Sigmoid colon (tissue), 7 donors: ENCODE measurements around the gene CDSN. TPM values are rescaled to one million over a fixed set of nuclear protein-coding genes. Genes with fewer than 3 reads are reported as not detected.
"Not testable (repeated sequence)": the region's sequence is repeated elsewhere in the genome, so short reads cannot be mapped to it uniquely, and the experiment has no call there.

Source experiments
- DNase-seq: peaks from one replicate; pipeline ENCODE4 v3.0.0-alpha.2; 2019
- H3K27ac ChIP-seq, 4 donors: fragments of 200-600 bp; sonication (generic); one replicate each; pipeline ENCODE4 v1.5.1; 2016 to 2019; ENCODE audit warnings: mild to moderate bottlenecking in 1 of 4
- H3K27me3 ChIP-seq, 3 donors: fragments of 200-600 bp; sonication (generic); one replicate each; pipeline ENCODE4 v1.5.1; 2019; ENCODE audit warnings: mild to moderate bottlenecking in 1 of 3
- H3K36me3 ChIP-seq, 4 donors: fragments of 200-600 bp; sonication (generic); one replicate each; pipeline ENCODE4 v1.5.1; 2016 to 2019
- H3K4me1 ChIP-seq, 4 donors: fragments of 200-600 bp; sonication (generic); one replicate each; pipeline ENCODE4 v1.5.1; 2017 to 2019
- H3K4me3 ChIP-seq, 4 donors: fragments of 200-600 bp; sonication (generic); one replicate each; pipeline ENCODE4 v1.5.1; 2017 to 2019; ENCODE audit warnings: mild to moderate bottlenecking in 2 of 4, moderate library complexity in 1 of 4
- H3K9me3 ChIP-seq, 4 donors: fragments of 200-600 bp in 3 of 4; sonication (generic) in 3 of 4; one replicate each; pipeline versions ENCODE4 v1.5.1 to v1.6.1; 2013 to 2019
- EP300 ChIP-seq, 4 donors: sonication (generic); formaldehyde crosslinking; IDR thresholded peaks; one replicate each; pipeline ENCODE4 v1.6.1; 2017; ENCODE audit warnings: antibody characterized with exemption in 4 of 4
- POLR2A ChIP-seq, 2 donors: fragments of 450-650 bp; IDR thresholded peaks; one replicate each; pipeline ENCODE4 v1.6.1; 2016; ENCODE audit warnings: antibody characterized with exemption in 2 of 2, mild to moderate bottlenecking in 2 of 2, moderate library complexity in 2 of 2
- POLR2AphosphoS5 ChIP-seq, 4 donors: sonication (generic); formaldehyde crosslinking; IDR thresholded peaks; one replicate each; pipeline ENCODE4 v1.6.1; 2017; ENCODE audit warnings: antibody characterized with exemption in 4 of 4
- WGBS, 2 donors: extraction: QIAGEN DNeasy Blood & Tissue Kit; methylation state at CpG; one replicate each; pipeline ENCODE4 v1.1.7; 2013; 5-methylcytosine and 5-hydroxymethylcytosine counted together
- intact Hi-C: fragments of 100-400 bp; cut with DNase I; formaldehyde crosslinking; loops from one replicate; pipeline ENCODE4 v1.15.1; 2023
- polyA plus RNA-seq, 3 donors: library from polyadenylated mRNA; stranded (reverse); fragments of 200-250 nt; gene quantifications; one replicate each; pipeline ENCODE4 v1.2.3, GENCODE V29; 2013
- total RNA-seq, 4 donors: library from RNA; depleted of rRNA; stranded (reverse); fragments of >200 nt; gene quantifications; one replicate each; pipeline ENCODE4 v1.1.0, GENCODE V29; 2016
- TF ChIP-seq, protein P1 (sequence below), 4 experiments: fragments of 450-650 bp in 3 of 4; fragments of 200-600 bp in 1 of 4; IDR thresholded peaks; one replicate each; pipeline ENCODE4 v1.5.1; 2016 to 2019; ENCODE audit warnings: antibody characterized with exemption in 4 of 4, mild to moderate bottlenecking in 3 of 4, moderate library complexity in 2 of 4
- donor health status: healthy with polysubstance abuse.
- donor health status: Bipolar disorder and iron deficiency.
- donor health status: healthy.

CDSN gene
- total and polyA plus RNA-seq, 7 donors, result not detected

GRCh38 chr6:31076611-31077010 is 43.6 kb downstream of the CDSN start:
- H3K4me1 ChIP-seq, result peaks cover 0 to 22% (median 19%) of the 10 kb centered on the region in 4 donors
- WGBS, 2 donors, result 90 to 91% methylated on average over 4 of the region's 4 CpGs
- no peak overlapping the region for H3K27ac ChIP-seq
- no peak for TF ChIP-seq POLR2A (IDR thresholded peaks at IDR 0.05)
- peaks cover 0 to 28% (median 0%) of the 10 kb centered on the region in 3 donors for H3K27me3 ChIP-seq
- H3K4me3 ChIP-seq, result no peak overlapping the region
- H3K36me3 ChIP-seq, result no peaks in the 10 kb centered on the region
- intact Hi-C loops, result no loop called here
- no peak for DNase-seq
- no peaks in the 10 kb centered on the region for H3K9me3 ChIP-seq

DNA sequence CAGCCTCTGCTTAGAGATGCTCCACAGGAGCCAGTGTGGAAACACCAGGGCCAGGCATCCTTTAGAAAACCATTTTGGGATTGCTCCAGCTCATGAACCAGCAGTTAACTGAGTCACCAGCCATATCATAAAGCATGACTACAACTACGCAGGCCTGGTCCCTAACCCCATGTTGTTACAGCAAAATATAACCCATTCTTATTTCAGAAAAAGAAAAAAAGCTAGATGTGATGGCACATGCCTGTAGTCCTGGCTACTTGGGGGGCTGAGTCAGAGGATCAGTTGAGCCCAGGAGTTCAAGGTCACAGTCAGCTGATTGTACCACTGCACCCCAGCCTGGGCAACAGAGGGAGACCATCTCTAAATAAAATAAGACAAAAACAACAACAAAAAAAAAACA is 44.7 kb downstream of the CDSN start:
- no peaks in the 10 kb centered on the region for H3K9me3 ChIP-seq
- peaks cover 0 to 17% (median 0%) of the 10 kb centered on the region in 3 donors for H3K27me3 ChIP-seq
- intact Hi-C loops, result no loop called here
- TF ChIP-seq EP300 (IDR thresholded peaks at IDR 0.05) (no peak), POLR2A (IDR thresholded peaks at IDR 0.05) (no peak)
- TF ChIP-seq, protein P1, sequence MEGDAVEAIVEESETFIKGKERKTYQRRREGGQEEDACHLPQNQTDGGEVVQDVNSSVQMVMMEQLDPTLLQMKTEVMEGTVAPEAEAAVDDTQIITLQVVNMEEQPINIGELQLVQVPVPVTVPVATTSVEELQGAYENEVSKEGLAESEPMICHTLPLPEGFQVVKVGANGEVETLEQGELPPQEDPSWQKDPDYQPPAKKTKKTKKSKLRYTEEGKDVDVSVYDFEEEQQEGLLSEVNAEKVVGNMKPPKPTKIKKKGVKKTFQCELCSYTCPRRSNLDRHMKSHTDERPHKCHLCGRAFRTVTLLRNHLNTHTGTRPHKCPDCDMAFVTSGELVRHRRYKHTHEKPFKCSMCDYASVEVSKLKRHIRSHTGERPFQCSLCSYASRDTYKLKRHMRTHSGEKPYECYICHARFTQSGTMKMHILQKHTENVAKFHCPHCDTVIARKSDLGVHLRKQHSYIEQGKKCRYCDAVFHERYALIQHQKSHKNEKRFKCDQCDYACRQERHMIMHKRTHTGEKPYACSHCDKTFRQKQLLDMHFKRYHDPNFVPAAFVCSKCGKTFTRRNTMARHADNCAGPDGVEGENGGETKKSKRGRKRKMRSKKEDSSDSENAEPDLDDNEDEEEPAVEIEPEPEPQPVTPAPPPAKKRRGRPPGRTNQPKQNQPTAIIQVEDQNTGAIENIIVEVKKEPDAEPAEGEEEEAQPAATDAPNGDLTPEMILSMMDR (IDR thresholded peaks at IDR 0.05), result no peak
- no peak for DNase-seq
- 94 to 99% methylated on average over 1 of the region's 1 CpG for WGBS, 2 donors
- H3K36me3 ChIP-seq, result no peaks in the 10 kb centered on the region
- H3K27ac ChIP-seq, result no peak overlapping the region
- peaks cover 0 to 22% (median 19%) of the 10 kb centered on the region in 4 donors for H3K4me1 ChIP-seq
- H3K4me3 ChIP-seq, result no peak overlapping the region

GRCh38 chr6:31074401-31074800 is 45.8 kb downstream of the CDSN start:
- 85 to 88% methylated on average over 4 of the region's 4 CpGs for WGBS, 2 donors

GRCh38 chr6:31070711-31071197 is 49.5 kb downstream of the CDSN start:
- H3K4me3 ChIP-seq, result no peak overlapping the region
- no peak for TF ChIP-seq EP300 (IDR thresholded peaks at IDR 0.05)
- TF ChIP-seq, protein P1 (IDR thresholded peaks at IDR 0.05), result peak in 1 of 4 experiments; percentile 41
- no peak for TF ChIP-seq POLR2A (IDR thresholded peaks at IDR 0.05)
- DNase-seq, result no peak
- H3K27ac ChIP-seq, result no peak overlapping the region
- H3K27me3 ChIP-seq, result peaks cover 0 to 4% (median 3%) of the 10 kb centered on the region in 3 donors
- no peaks in the 10 kb centered on the region for H3K9me3 ChIP-seq
- 56 to 68% methylated on average over 6 of the region's 6 CpGs for WGBS, 2 donors
- H3K36me3 ChIP-seq, result no peaks in the 10 kb centered on the region
- peaks cover 0 to 18% (median 14%) of the 10 kb centered on the region in 4 donors for H3K4me1 ChIP-seq
- intact Hi-C loops, result loop anchor here (5.0 kb wide), 1 partner anchor 243 kb away; no protein-coding TSS in a partner anchor

More at GRCh38 chr6:31074401-31074800, 45.8 kb downstream of the CDSN start:
- Histone ChIP-seq H3K4me1 (peaks cover 0 to 19% (median 15%) of the 10 kb centered on the region in 4 donors), H3K36me3 (no peaks in the 10 kb centered on the region), H3K27me3 (peaks cover 0 to 9% (median 0%) of the 10 kb centered on the region in 3 donors), H3K4me3 (no peak overlapping the region), H3K9me3 (no peaks in the 10 kb centered on the region), H3K27ac (no peak overlapping the region)
- DNase-seq, result no peak
- intact Hi-C loops, result loop anchor here (5.0 kb wide), 1 partner anchor 247 kb away; no protein-coding TSS in a partner anchor
- TF ChIP-seq, protein P1 (IDR thresholded peaks at IDR 0.05), result no peak
- TF ChIP-seq EP300 (IDR thresholded peaks at IDR 0.05), result no peak
- no peak for TF ChIP-seq POLR2AphosphoS5 (IDR thresholded peaks at IDR 0.05)
- no peak for TF ChIP-seq POLR2A (IDR thresholded peaks at IDR 0.05)

DNA sequence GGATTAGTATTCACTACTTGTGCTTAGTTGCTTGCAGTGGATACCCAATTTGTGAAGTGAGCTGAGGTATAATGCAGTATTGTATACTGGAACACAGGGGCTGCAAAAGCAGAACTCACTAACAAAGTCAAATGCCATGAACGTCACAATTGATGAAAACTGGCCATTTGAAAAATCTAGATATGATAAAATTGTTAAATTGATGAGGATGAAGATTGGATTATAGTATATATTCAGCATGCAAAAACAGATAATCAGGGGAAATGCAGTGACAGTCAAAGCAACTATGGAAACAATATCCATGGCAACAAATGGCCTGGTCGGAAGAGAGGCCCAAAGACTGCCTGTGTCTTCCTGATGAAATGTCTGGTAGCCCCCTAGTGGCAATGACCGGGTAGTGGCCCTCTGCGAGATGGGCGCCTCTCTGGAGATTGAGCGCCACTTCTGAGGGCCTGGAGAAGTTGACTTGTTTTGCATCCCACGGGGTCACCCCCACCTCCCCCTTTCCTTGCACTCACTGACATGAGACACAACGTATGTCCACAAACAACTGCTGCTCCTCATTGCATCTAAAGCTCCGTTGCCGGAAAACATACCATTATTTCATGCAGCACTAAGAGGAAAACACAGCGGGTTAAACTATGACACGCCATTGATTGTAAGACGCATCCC is 51.4 kb downstream of the CDSN start:
- no peaks in the 10 kb centered on the region for H3K36me3 ChIP-seq
- H3K4me1 ChIP-seq, result peaks cover 0 to 18% (median 14%) of the 10 kb centered on the region in 4 donors
- H3K27ac ChIP-seq, result no peak overlapping the region
- intact Hi-C loops, result no loop called here
- no peak overlapping the region for H3K4me3 ChIP-seq
- peaks cover 0 to 16% (median 4%) of the 10 kb centered on the region in 3 donors for H3K27me3 ChIP-seq
- 37 to 45% methylated on average over 13 of the region's 13 CpGs for WGBS, 2 donors
- TF ChIP-seq POLR2AphosphoS5 (IDR thresholded peaks at IDR 0.05) (no peak), POLR2A (IDR thresholded peaks at IDR 0.05) (no peak), EP300 (IDR thresholded peaks at IDR 0.05) (no peak)
- TF ChIP-seq, protein P1 (IDR thresholded peaks at IDR 0.05), result peak; percentile 54 to 89 (median 74)
- DNase-seq, result peak; percentile 78
- no peaks in the 10 kb centered on the region for H3K9me3 ChIP-seq

GRCh38 chr6:31067891-31068668 is 52.2 kb downstream of the CDSN start:
- DNase-seq, intact Hi-C loops, H3K9me3 ChIP-seq, H3K4me3 ChIP-seq, H3K27ac ChIP-seq, H3K36me3 ChIP-seq: not testable (repeated sequence)
- Histone ChIP-seq H3K4me1 (peaks cover 0 to 11% (median 10%) of the 10 kb centered on the region in 4 donors), H3K27me3 (peaks cover 0 to 16% (median 4%) of the 10 kb centered on the region in 3 donors)
- 89 to 91% methylated on average over 7 to 8 of the region's 11 CpGs for WGBS, 2 donors

DNA sequence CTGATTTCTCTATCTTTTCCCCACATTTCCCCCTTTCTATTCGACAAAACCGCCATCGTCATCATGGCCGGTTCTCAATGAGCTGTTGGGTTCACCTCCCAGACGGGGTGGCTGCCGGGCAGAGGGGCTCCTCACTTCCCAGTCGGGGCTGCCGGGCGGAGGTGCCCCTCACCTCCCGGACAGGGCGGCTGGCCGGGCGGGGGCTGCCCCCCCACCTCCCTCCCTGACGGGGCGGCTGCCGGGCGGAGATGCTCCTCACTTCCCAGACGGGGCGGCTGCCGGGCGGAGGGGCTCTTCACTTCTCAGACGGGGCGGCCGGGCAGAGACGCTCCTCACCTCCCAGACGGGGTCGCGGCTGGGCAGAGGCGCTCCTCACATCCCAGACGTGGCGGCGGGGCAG is 53.2 kb downstream of the CDSN start:
- DNase-seq, H3K4me1 ChIP-seq, H3K4me3 ChIP-seq, intact Hi-C loops, H3K36me3 ChIP-seq, H3K27ac ChIP-seq, H3K9me3 ChIP-seq: not testable (repeated sequence)
- 81 to 92% methylated on average over 25 to 29 of the region's 32 CpGs for WGBS, 2 donors
- peaks cover 0 to 23% (median 4%) of the 10 kb centered on the region in 3 donors for H3K27me3 ChIP-seq
